Measurements from ENCODE around the gene HIVEP3. TPM values are rescaled to one million over a fixed set of nuclear protein-coding genes. Genes with fewer than 3 reads are reported as not detected.
A peak's percentile ranks its signal among the peaks of the same experiment; 100 is the strongest.

Gene HIVEP3
- total and polyA plus RNA-seq, 4 donors = 7.0 to 14.7 (median 8.8) TPM

DNA sequence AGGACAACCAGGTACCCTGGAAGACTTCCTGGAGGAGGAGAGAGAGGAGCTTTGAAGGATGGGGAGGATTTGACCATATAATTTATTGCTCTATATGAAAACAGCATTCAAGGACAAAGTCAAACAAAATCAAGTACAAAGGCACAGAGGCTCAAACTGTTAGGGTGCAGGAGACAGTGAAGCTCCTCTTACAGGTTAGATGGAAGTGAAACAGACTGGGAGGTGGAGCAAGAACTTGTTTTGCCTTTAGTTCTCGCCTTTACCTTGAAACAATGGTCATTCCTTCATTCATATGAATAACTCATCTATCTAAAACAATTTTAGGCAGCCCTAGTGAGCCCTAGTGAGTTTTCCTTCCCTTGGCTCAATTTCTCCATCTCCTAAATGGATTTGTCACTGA is 199.6 kb downstream of the HIVEP3 start:
- WGBS, 2 donors = 90 to 95% methylated on average over 1 of the region's 1 CpG
- H3K9ac ChIP-seq (ENCODE audit: insufficient read depth in 1 of 2, low read length in 2 of 2) = no peak overlapping the region

DNA sequence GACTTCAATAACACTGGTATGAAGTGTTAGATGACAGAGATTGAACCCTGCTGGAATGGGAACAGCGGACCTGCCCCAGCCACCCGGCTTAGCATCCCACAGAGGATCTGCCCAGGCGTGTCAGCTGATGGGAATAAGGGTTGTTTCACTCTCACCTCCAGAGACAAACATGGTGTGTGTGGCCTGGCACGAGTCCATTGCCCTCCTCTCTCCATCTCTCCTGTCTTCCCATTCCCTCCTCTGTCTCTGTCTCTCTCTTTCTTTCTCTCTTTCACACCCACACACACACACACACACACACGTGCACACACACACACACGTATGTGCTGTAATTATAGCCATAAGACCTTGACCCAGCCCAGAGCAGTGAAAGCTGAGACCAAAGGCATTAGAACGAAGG is 200.2 kb downstream of the HIVEP3 start:
- H3K36me3 ChIP-seq (ENCODE audit: control insufficient read depth in 4 of 4, insufficient read depth in 4 of 4, low read length in 4 of 4) = no peaks in the 10 kb centered on the region
- no peaks in the 10 kb centered on the region for H3K9me3 ChIP-seq (ENCODE audit: control insufficient read depth in 4 of 4, insufficient read depth in 3 of 4, low read length in 3 of 4)

More for the DNA sequence above, 199.6 kb downstream of the HIVEP3 start:
- peaks cover 0 to 25% (median 14%) of the 10 kb centered on the region in 5 donors for H3K4me1 ChIP-seq (ENCODE audit: control insufficient read depth in 5 of 5, insufficient read depth in 5 of 5, low read length in 5 of 5)
- H3K27ac ChIP-seq (ENCODE audit: low read depth in 1 of 2, low read length in 1 of 2) = no peak overlapping the region
- ATAC-seq (ENCODE audit: insufficient read depth, low FRiP score) (no peak), DNase-seq (no peak)
- no peak for TF ChIP-seq CTCF (IDR thresholded peaks at IDR 0.05; ENCODE audit: control extremely low read depth, extremely low read depth)
- no peaks in the 10 kb centered on the region for H3K27me3 ChIP-seq (ENCODE audit: control insufficient read depth in 3 of 3, insufficient read depth in 3 of 3, low read length in 2 of 3)
- H3K36me3 ChIP-seq (ENCODE audit: control insufficient read depth in 4 of 4, insufficient read depth in 4 of 4, low read length in 4 of 4) = no peaks in the 10 kb centered on the region
- H3K4me3 ChIP-seq = no peak overlapping the region
- no peaks in the 10 kb centered on the region for H3K9me3 ChIP-seq (ENCODE audit: control insufficient read depth in 4 of 4, insufficient read depth in 3 of 4, low read length in 3 of 4)

GRCh38 chr1:41716188-41717130 is 202.3 kb downstream of the HIVEP3 start:
- no peaks in the 10 kb centered on the region for H3K36me3 ChIP-seq (ENCODE audit: control insufficient read depth in 4 of 4, insufficient read depth in 4 of 4, low read length in 4 of 4)
- ATAC-seq (ENCODE audit: insufficient read depth, low FRiP score) (no peak), DNase-seq (no peak)
- no peak overlapping the region for H3K4me3 ChIP-seq
- no peak overlapping the region for H3K27ac ChIP-seq (ENCODE audit: low read depth in 1 of 2, low read length in 1 of 2)
- WGBS, 2 donors = 83% methylated on average over 12 of the region's 12 CpGs
- no peak overlapping the region for H3K9ac ChIP-seq (ENCODE audit: insufficient read depth in 1 of 2, low read length in 2 of 2)
- TF ChIP-seq CTCF (IDR thresholded peaks at IDR 0.05; ENCODE audit: control extremely low read depth, extremely low read depth) = no peak
- H3K9me3 ChIP-seq (ENCODE audit: control insufficient read depth in 4 of 4, insufficient read depth in 3 of 4, low read length in 3 of 4) = no peaks in the 10 kb centered on the region
- peaks cover 0 to 18% (median 8%) of the 10 kb centered on the region in 5 donors for H3K4me1 ChIP-seq (ENCODE audit: control insufficient read depth in 5 of 5, insufficient read depth in 5 of 5, low read length in 5 of 5)
- no peaks in the 10 kb centered on the region for H3K27me3 ChIP-seq (ENCODE audit: control insufficient read depth in 3 of 3, insufficient read depth in 3 of 3, low read length in 2 of 3)

More for the DNA sequence above, 200.2 kb downstream of the HIVEP3 start:
- WGBS, 2 donors = 85 to 87% methylated on average over 7 of the region's 7 CpGs
- Histone ChIP-seq H3K4me3 (no peak overlapping the region), H3K27me3 (ENCODE audit: control insufficient read depth in 3 of 3, insufficient read depth in 3 of 3, low read length in 2 of 3) (no peaks in the 10 kb centered on the region), H3K27ac (ENCODE audit: low read depth in 1 of 2, low read length in 1 of 2) (no peak overlapping the region), H3K4me1 (ENCODE audit: control insufficient read depth in 5 of 5, insufficient read depth in 5 of 5, low read length in 5 of 5) (peaks cover 0 to 19% (median 10%) of the 10 kb centered on the region in 5 donors), H3K9ac (ENCODE audit: insufficient read depth in 1 of 2, low read length in 2 of 2) (no peak overlapping the region)
- no peak for TF ChIP-seq CTCF (IDR thresholded peaks at IDR 0.05; ENCODE audit: control extremely low read depth, extremely low read depth)
- ATAC-seq (ENCODE audit: insufficient read depth, low FRiP score) (no peak), DNase-seq (peak; percentile 82 to 89 (median 84))
